Adrenal gland (tissue), 5 donors: ENCODE data around the gene TRIM42.

Source experiments
- POLR2A ChIP-seq, 2 donors: fragments of 450-650 bp; IDR thresholded peaks; one replicate each; pipeline ENCODE4 v1.6.1; 2017; ENCODE audit warnings: antibody characterized with exemption in 2 of 2, mild to moderate bottlenecking in 2 of 2, moderate library complexity in 1 of 2
- TF ChIP-seq, protein P1 (sequence below), 6 experiments: fragments of 450-650 bp in 4 of 6; fragments of 200-600 bp in 2 of 6; sonication (generic) in 1 of 6; IDR thresholded peaks; 1 replicate in 5 of 6; 2 replicates in 1 of 6; pipeline versions ENCODE4 v1.5.1 to v1.8.0; 2016 to 2021; ENCODE audit warnings: antibody characterized with exemption in 6 of 6, mild to moderate bottlenecking in 2 of 6, moderate library complexity in 1 of 6
- donor health status: DM: no; HTN: no; CAD: no.

DNA sequence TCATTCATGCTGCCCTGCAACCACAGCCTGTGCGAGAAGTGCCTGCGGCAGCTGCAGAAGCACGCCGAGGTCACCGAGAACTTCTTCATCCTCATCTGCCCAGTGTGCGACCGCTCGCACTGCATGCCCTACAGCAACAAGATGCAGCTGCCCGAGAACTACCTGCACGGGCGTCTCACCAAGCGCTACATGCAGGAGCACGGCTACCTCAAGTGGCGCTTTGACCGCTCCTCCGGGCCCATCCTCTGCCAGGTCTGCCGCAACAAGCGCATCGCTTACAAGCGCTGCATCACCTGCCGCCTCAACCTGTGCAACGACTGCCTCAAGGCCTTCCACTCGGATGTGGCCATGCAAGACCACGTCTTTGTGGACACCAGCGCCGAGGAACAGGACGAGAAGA, 4.7 kb downstream of the TRIM42 start:
- TF ChIP-seq, protein P1, sequence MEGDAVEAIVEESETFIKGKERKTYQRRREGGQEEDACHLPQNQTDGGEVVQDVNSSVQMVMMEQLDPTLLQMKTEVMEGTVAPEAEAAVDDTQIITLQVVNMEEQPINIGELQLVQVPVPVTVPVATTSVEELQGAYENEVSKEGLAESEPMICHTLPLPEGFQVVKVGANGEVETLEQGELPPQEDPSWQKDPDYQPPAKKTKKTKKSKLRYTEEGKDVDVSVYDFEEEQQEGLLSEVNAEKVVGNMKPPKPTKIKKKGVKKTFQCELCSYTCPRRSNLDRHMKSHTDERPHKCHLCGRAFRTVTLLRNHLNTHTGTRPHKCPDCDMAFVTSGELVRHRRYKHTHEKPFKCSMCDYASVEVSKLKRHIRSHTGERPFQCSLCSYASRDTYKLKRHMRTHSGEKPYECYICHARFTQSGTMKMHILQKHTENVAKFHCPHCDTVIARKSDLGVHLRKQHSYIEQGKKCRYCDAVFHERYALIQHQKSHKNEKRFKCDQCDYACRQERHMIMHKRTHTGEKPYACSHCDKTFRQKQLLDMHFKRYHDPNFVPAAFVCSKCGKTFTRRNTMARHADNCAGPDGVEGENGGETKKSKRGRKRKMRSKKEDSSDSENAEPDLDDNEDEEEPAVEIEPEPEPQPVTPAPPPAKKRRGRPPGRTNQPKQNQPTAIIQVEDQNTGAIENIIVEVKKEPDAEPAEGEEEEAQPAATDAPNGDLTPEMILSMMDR (IDR thresholded peaks at IDR 0.05) = no peak
- TF ChIP-seq POLR2A (IDR thresholded peaks at IDR 0.05) = no peak
